ENCODE data around the gene HSPB6. TPM values are rescaled to one million over a fixed set of nuclear protein-coding genes. Genes with fewer than 3 reads are reported as not detected.

Gene HSPB6
- total and polyA plus RNA-seq, 4 donors: 13.2 to 44.8 (median 24.5) TPM

DNA sequence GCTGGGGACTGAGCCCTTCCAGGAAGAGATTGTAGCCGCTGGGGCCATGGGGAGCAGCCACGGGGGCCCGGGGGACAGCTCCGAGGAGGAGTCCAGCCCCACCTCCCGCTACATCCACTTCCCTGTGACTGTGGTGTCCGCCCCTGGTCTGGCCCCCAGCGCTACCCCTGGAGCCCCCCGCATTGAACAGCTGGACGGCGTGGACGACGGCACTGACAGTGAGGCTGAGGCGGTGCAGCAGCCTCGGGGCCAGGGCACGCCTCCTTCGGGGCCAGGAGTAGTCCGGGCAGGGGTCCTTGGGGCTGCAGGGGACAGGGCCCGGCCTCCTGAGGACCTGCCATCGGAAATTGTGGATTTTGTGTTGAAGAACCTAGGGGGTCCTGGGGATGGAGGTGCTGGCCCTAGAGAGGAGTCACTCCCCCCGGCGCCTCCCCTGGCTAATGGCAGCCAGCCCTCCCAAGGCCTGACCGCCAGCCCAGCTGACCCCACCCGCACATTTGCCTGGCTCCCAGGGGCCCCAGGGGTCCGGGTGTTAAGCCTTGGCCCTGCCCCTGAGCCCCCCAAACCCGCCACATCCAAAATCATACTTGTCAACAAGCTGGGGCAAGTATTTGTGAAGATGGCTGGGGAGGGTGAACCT is 24.2 kb downstream of the HSPB6 start:
- no peak for DNase-seq
- H3K4me3 ChIP-seq: no peak overlapping the region
- H3K9ac ChIP-seq (ENCODE audit: insufficient read depth in 1 of 2, low read length in 2 of 2): no peak overlapping the region
- H3K27me3 ChIP-seq (ENCODE audit: control insufficient read depth in 3 of 3, insufficient read depth in 3 of 3, low read length in 2 of 3): no peaks in the 10 kb centered on the region
- no peaks in the 10 kb centered on the region for H3K4me1 ChIP-seq (ENCODE audit: control insufficient read depth in 5 of 5, insufficient read depth in 5 of 5, low read length in 5 of 5)
- H3K9me3 ChIP-seq (ENCODE audit: control insufficient read depth in 4 of 4, insufficient read depth in 3 of 4, low read length in 3 of 4): no peaks in the 10 kb centered on the region
- no peak for TF ChIP-seq CTCF (IDR thresholded peaks at IDR 0.05; ENCODE audit: control extremely low read depth, extremely low read depth)
- H3K36me3 ChIP-seq (ENCODE audit: control insufficient read depth in 4 of 4, insufficient read depth in 4 of 4, low read length in 4 of 4): peaks cover 5 to 82% (median 34%) of the 10 kb centered on the region in 4 donors
- WGBS, 2 donors: 92 to 93% methylated on average over 25 of the region's 25 CpGs
- ATAC-seq (ENCODE audit: insufficient read depth, low FRiP score): no peak
- no peak overlapping the region for H3K27ac ChIP-seq (ENCODE audit: low read depth in 1 of 2, low read length in 1 of 2)

DNA sequence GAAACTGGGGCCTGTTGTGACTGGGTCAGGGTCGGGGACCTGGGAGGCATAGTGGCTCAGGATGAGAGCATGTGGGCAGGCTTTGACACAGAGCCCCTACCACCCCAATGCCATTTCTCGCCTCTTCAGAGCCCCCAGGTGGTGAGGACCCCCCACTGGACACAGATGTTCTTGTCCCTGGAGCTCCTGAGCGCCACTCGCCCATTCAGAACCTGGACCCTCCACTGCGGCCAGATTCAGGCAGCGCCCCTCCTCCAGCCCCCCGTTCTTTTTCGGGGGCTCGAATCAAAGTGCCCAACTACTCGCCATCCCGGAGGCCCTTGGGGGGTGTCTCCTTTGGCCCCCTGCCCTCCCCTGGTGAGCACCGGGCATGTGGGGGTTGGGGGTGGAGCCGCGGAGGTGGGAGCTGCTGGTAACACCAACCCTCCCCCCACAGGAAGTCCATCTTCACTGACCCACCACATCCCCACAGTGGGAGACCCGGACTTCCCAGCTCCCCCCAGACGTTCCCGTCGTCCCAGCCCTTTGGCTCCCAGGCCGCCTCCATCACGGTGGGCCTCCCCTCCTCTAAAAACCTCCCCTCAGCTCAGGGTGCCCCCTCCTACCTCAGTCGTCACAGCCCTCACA is 24.9 kb downstream of the HSPB6 start:
- H3K9me3 ChIP-seq (ENCODE audit: control insufficient read depth in 4 of 4, insufficient read depth in 3 of 4, low read length in 3 of 4): no peaks in the 10 kb centered on the region
- no peak overlapping the region for H3K4me3 ChIP-seq
- peaks cover 5 to 83% (median 36%) of the 10 kb centered on the region in 4 donors for H3K36me3 ChIP-seq (ENCODE audit: control insufficient read depth in 4 of 4, insufficient read depth in 4 of 4, low read length in 4 of 4)
- H3K27me3 ChIP-seq (ENCODE audit: control insufficient read depth in 3 of 3, insufficient read depth in 3 of 3, low read length in 2 of 3): no peaks in the 10 kb centered on the region
- TF ChIP-seq CTCF (IDR thresholded peaks at IDR 0.05; ENCODE audit: control extremely low read depth, extremely low read depth): no peak
- no peak for ATAC-seq (ENCODE audit: insufficient read depth, low FRiP score)
- no peak overlapping the region for H3K27ac ChIP-seq (ENCODE audit: low read depth in 1 of 2, low read length in 1 of 2)
- DNase-seq: no peak
- no peaks in the 10 kb centered on the region for H3K4me1 ChIP-seq (ENCODE audit: control insufficient read depth in 5 of 5, insufficient read depth in 5 of 5, low read length in 5 of 5)
- no peak overlapping the region for H3K9ac ChIP-seq (ENCODE audit: insufficient read depth in 1 of 2, low read length in 2 of 2)
- 90% methylated on average over 21 of the region's 21 CpGs for WGBS, 2 donors

GRCh38 chr19:35731353-35731752 is 25.5 kb downstream of the HSPB6 start:
- no peaks in the 10 kb centered on the region for H3K4me1 ChIP-seq (ENCODE audit: control insufficient read depth in 5 of 5, insufficient read depth in 5 of 5, low read length in 5 of 5)
- no peaks in the 10 kb centered on the region for H3K27me3 ChIP-seq (ENCODE audit: control insufficient read depth in 3 of 3, insufficient read depth in 3 of 3, low read length in 2 of 3)
- TF ChIP-seq CTCF (IDR thresholded peaks at IDR 0.05; ENCODE audit: control extremely low read depth, extremely low read depth): no peak
- no peak overlapping the region for H3K4me3 ChIP-seq
- no peak overlapping the region for H3K9ac ChIP-seq (ENCODE audit: insufficient read depth in 1 of 2, low read length in 2 of 2)
- H3K36me3 ChIP-seq (ENCODE audit: control insufficient read depth in 4 of 4, insufficient read depth in 4 of 4, low read length in 4 of 4): peaks cover 5 to 82% (median 34%) of the 10 kb centered on the region in 4 donors
- 86 to 90% methylated on average over 8 to 9 of the region's 9 CpGs for WGBS, 2 donors
- H3K9me3 ChIP-seq (ENCODE audit: control insufficient read depth in 4 of 4, insufficient read depth in 3 of 4, low read length in 3 of 4): no peaks in the 10 kb centered on the region
- no peak overlapping the region for H3K27ac ChIP-seq (ENCODE audit: low read depth in 1 of 2, low read length in 1 of 2)
- DNase-seq: no peak
- ATAC-seq (ENCODE audit: insufficient read depth, low FRiP score): no peak

Measured in lung (tissue), 12 donors.